SHP77 (cell line): ENCODE measurements around the gene TRDN.
"Not testable (repeated sequence)": the region's sequence is repeated elsewhere in the genome, so short reads cannot be mapped to it uniquely, and the experiment has no call there.

Experiments
- DNase-seq, 2 experiments: peaks; one replicate each; lab custom pipeline; 2025; lab: John Stamatoyannopoulos, UW

Gene TRDN

DNA sequence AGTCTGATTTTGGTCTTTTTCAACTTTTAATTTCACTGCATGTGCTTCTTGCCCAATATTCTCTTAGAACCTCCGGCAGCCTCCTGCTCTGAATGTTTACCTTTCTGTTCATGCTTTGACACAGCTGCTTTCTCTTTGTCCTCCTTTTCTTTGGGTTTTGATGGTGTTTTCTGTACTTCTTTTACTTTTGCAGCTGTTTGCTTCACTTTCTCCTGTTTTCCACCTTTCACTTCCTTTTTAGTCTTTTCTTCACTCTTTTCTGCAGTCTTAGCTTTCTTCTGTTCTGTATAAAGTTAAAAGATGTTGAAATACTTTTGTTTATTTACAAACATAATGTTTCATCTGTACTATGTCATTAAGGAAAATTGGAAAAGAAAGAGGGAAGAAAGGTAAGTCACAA, 133.1 kb downstream of the TRDN start:
- peak in 1 of 2 experiments; percentile 18 for DNase-seq

GRCh38 chr6:123497025-123497424, 139.7 kb downstream of the TRDN start:
- no peak for DNase-seq

DNA sequence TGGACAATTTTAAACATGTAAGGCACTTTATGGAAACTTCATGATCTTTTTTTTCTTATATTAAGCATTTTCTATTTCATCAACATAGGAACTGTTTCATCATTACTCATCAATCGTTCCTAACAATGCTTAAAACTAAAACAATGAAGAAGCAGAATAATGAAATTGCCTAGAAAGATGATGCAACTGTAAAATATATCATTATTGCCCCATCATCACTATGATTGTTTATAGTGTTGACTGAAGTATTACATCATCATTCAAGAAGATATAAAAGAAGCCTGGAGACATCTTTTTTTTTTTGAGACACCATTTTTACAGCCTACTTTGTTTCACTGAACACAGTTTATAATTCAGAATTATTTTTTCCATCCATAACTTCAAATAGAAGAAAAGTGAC, 147.2 kb downstream of the TRDN start:
- DNase-seq: no peak

- DNase-seq: no peak
These were observed 155.8 kb downstream of the TRDN start for GRCh38 chr6:123480986-123481385.

DNA sequence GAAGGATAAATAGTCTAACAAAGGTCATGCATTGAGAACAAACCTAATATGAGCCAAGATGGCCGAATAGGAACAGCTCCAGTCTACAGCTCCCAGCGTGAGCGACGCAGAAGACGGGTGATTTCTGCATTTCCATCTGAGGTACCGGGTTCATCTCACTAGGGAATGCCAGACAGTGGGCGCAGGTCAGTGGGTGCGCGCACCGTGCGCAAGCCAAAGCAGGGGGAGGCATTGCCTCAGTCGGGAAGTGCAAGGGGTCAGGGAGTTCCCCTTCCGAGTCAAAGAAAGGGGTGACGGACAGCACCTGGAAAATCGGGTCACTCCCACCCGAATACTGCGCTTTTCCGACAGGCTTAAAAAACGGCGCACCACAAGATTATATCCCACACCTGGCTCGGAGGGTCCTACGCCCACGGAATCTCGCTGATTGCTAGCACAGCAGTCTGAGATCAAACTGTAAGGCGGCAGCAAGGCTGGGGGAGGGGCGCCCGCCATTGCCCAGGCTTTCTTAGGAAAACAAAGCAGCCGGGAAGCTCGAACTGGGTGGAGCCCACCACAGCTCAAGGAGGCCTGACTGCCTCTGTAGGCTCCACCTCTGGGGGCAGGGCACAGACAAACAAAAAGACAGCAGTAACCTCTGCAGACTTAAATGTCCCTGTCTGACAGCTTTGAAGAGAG, 164.6 kb downstream of the TRDN start:
- DNase-seq: not testable (repeated sequence)

- DNase-seq: no peak
These were observed 169.4 kb downstream of the TRDN start for GRCh38 chr6:123467392-123467791.

- no peak for DNase-seq
These were observed 174.6 kb downstream of the TRDN start for GRCh38 chr6:123462152-123462551.

DNA sequence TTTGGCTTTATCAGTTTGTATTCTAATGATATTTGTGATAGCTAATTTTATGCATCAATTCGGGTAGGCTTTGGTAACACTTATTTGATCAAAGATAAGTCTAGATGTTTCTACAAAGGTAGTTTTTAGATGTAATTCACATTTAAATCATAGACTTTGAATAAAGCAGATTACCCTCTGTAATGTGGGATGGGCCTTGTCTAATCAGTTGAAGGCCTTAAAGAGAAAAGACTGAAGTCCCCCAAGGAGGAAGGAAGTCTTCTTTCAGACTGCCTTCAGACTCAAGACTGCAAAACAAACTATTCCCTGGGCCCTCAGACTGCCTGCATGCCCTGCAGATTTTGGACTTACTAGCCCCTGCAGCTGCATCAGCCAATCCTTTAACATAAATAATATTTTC, 178.5 kb downstream of the TRDN start:
- no peak for DNase-seq

GRCh38 chr6:123456836-123457235, 179.9 kb downstream of the TRDN start:
- DNase-seq: no peak

- no peak for DNase-seq
These were observed 182.3 kb downstream of the TRDN start for GRCh38 chr6:123454448-123454847.

GRCh38 chr6:123453071-123453470, 183.7 kb downstream of the TRDN start:
- not testable (repeated sequence) for DNase-seq

DNA sequence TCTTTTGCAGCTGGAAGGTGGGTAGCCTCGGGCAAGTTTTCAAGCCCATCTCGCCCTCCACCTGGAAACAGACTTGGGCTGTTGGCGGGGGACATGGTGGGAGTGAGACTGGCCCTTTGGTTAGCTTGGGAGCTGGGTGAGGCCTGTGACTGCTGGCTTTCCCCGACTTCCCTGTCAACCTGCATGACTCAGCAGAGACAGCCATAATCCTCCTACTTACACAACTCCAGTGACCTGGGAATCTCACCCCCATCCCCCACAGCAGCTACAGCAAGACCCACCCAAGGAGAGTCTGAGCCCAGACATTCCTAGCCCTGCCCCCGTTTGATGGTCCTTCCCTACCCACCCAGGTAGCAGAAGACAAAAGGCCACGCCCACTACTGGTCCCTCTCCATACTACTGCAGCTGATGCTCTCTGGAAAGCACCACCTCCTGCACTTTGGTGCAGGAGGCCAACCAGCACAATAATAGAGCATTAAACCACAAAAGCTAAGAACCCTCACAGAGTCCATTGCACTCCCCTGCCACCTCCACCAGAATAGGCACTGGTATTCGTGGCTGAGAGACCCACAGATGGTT, 188.4 kb downstream of the TRDN start:
- no peak for DNase-seq

DNA sequence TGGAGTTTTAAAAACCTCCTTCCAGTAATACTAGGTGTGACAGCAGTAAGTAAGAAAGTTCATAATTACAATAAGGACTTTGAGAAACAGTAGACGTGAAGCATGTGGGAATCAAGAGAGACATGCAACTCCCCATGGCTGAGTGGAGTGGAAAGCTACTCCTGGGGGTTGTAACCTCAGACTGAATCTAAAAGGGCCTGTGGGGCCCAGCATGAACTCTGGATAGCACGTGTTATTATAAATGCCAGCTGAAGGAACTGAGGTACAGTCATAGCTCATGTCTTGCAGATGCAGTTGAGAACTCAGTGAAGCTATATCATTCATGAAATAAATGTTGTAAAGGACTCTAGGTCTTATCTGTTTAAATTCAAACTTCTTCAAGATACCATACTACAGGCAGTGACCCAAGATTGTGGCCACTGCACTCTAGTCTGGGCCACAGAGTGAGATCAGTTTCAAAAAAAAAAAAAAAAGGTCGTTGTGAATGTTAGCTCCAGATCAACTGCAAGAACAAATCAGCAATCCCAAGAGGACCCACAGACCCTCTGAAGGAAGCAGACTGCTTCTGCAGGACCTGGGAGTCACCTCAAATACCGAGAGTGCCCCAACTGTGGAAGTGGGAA, 189.3 kb downstream of the TRDN start:
- DNase-seq: no peak

DNA sequence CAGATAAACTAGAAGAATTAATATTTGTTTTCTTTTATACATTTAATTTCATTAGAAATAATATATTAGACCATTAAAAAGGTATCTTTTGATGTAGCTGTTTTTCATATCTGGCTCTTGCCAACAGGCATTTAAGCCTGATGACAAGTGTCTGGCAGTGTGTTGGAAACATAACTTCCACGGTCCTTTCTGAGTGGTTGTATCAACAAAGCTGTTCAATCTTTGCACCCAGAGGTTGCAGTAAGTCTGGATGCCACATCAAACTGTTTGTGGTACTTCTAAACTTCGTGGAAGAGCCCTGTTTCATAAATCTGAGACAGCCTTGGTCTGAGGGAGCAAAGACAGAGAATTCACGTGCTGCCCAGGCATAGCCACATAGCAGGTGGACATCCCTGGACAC, 197.4 kb downstream of the TRDN start:
- DNase-seq: no peak

GRCh38 chr6:123434186-123434585, 202.6 kb downstream of the TRDN start:
- no peak for DNase-seq

GRCh38 chr6:123430970-123431369, 205.8 kb downstream of the TRDN start:
- DNase-seq: no peak

DNA sequence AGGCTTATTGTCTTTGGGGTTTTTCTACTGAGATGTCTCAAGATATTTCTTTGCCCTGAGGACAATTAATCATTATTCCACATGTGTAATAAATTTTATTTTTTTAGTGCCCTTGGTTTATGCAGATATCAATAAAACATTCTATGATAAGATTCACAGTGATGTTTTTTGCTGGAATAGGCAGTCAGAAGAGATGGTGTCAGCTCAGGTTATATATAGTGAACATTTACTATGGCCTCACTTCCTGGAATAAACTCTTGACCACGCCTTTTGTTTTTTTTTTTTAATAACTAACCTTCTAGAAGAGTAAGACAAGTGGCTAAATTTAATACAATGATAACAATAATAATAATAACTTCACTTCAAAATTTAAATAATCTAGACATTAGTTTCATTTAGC, 209.7 kb downstream of the TRDN start:
- no peak for DNase-seq

DNA sequence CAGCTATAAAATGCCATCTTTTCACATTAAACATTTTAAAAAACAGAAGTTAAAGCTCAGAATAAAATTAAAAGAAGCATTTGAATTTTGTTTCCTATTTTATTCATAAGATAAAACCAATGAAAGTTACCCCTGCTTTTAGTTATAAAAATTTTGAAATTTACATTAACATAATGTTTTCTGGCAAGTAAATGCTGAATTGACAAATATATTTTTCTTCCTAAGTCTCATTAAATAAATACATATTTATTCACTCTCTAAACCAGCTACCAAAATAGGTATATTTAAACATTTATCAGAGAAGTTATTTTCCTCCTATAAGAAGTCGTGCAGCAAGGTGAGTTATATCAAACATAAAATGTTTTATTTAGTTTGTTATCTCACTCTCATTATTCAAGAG, 213.6 kb downstream of the TRDN start:
- DNase-seq: no peak

DNA sequence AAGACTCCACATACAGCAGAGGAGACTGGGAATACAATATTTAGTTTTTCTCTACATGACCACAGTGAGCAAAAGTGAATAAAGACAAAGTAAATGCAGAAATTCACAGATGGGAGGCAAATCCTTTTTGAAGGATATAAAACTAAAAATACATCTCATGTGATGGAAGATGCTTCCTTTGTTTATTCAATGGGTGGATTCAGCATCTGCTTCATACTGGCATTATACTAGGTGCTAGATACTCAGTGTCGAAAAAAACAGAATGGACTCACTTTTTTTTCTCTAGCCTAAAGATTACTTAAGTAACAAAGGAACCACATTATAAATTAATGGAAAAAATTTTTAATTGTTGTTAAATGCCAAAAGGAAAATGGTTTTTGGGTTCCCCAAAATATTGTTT, 216.2 kb downstream of the TRDN start:
- DNase-seq: no peak

- no peak for DNase-seq
These were observed 218.7 kb downstream of the TRDN start for GRCh38 chr6:123418071-123418470.

DNA sequence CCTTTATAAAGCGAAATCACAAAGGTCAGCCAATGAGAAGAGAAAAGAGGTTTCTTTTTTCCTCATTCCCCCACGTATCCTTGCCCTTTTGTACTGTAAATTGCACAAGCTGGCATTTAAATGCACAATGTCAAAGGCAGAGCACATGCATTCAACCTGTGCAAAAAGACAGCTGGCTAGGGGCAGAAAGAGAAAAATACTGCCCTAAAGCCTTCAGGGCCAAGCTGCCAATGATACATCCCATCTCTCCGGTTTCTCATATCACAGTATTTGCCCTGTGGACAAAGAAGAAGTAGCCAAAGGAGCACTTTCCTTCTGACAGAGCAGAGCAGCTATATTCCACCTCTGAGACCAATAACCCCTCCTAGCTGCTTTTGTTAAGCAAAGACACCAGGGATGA, 219.2 kb downstream of the TRDN start:
- DNase-seq: no peak

DNA sequence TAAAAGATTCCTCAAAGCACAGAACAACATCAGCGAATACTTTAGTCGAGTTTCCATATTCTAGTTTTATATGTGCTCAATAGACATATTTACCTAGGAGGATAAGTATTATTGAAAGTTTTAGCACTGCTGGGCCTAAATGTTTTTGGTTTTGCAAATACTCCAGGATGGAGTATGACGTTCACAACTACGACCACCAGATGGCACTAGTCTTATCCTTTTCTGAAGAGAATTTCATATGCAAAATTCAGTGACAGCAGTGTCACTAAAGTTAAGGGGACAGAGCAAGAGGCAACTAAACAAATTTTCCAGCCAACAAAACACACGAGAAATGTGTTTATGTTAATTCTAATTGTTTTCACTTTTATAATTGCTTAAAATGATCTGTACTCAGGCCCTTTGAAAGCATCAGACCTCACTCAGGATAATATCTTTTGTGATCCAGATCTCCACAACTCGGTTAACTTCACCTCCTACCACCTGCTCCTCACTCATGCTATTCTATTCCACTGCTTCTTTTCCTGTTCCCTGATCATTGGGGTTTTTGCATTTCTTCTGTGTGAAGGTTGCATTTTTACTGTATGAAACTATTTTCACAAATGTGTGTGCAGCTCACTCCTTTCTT, 220.8 kb downstream of the TRDN start:
- peak; percentile 25 to 66 for DNase-seq

GRCh38 chr6:123404975-123405374, 231.8 kb downstream of the TRDN start:
- no peak for DNase-seq
